ENCODE results near the gene OBSL1. TPM values are rescaled to one million over a fixed set of nuclear protein-coding genes. Genes with fewer than 3 reads are reported as not detected.

The OBSL1 gene
- total RNA-seq, 2 donors from 2014 or later, result 88.7 to 151 TPM

- ATAC-seq (ENCODE audit: insufficient number of reproducible peaks, low FRiP score, low read depth) (no peak), DNase-seq (ENCODE audit: low spot score) (no peak)
- Histone ChIP-seq H3K4me1 (ENCODE audit: control insufficient read depth in 1 of 2, low read depth in 2 of 2) (no peaks in the 10 kb centered on the region), H3K9me3 (no peaks in the 10 kb centered on the region), H3K4me3 (no peak overlapping the region), H3K27ac (no peak overlapping the region), H3K36me3 (peaks cover 31% of the 10 kb centered on the region), H3K27me3 (replicated peaks; ENCODE audit: insufficient read depth) (no peaks in the 10 kb centered on the region)
- TF ChIP-seq CTCF (IDR thresholded peaks at IDR 0.05), result no peak
Measured at GRCh38 chr2:219563271-219563928, 7.9 kb downstream of the OBSL1 start.

- Histone ChIP-seq H3K9me3 (no peaks in the 10 kb centered on the region), H3K27me3 (replicated peaks; ENCODE audit: insufficient read depth) (no peaks in the 10 kb centered on the region), H3K36me3 (peaks cover 31% of the 10 kb centered on the region), H3K4me1 (ENCODE audit: control insufficient read depth in 1 of 2, low read depth in 2 of 2) (no peaks in the 10 kb centered on the region), H3K4me3 (no peak overlapping the region), H3K27ac (no peak overlapping the region)
- DNase-seq (ENCODE audit: low spot score) (no peak), ATAC-seq (ENCODE audit: insufficient number of reproducible peaks, low FRiP score, low read depth) (no peak)
- no peak for TF ChIP-seq CTCF (IDR thresholded peaks at IDR 0.05)
Measured at GRCh38 chr2:219562049-219563020, 9.0 kb downstream of the OBSL1 start.

GRCh38 chr2:219561179-219562048 lies 9.9 kb downstream of the OBSL1 start:
- no peak overlapping the region for H3K27ac ChIP-seq
- H3K9me3 ChIP-seq, result no peaks in the 10 kb centered on the region
- DNase-seq (ENCODE audit: low spot score) (no peak), ATAC-seq (ENCODE audit: insufficient number of reproducible peaks, low FRiP score, low read depth) (no peak)
- no peak for TF ChIP-seq CTCF (IDR thresholded peaks at IDR 0.05)
- H3K27me3 ChIP-seq (replicated peaks; ENCODE audit: insufficient read depth), result no peaks in the 10 kb centered on the region
- H3K36me3 ChIP-seq, result peaks cover 31% of the 10 kb centered on the region
- no peaks in the 10 kb centered on the region for H3K4me1 ChIP-seq (ENCODE audit: control insufficient read depth in 1 of 2, low read depth in 2 of 2)
- H3K4me3 ChIP-seq, result no peak overlapping the region

- H3K27ac ChIP-seq, result no peak overlapping the region
- H3K4me1 ChIP-seq (ENCODE audit: control insufficient read depth in 1 of 2, low read depth in 2 of 2), result no peaks in the 10 kb centered on the region
- no peak for TF ChIP-seq CTCF (IDR thresholded peaks at IDR 0.05)
- no peaks in the 10 kb centered on the region for H3K27me3 ChIP-seq (replicated peaks; ENCODE audit: insufficient read depth)
- no peak for ATAC-seq (ENCODE audit: insufficient number of reproducible peaks, low FRiP score, low read depth)
- H3K4me3 ChIP-seq, result no peak overlapping the region
- peaks cover 29% of the 10 kb centered on the region for H3K36me3 ChIP-seq
- no peaks in the 10 kb centered on the region for H3K9me3 ChIP-seq
- no peak for DNase-seq (ENCODE audit: low spot score)
Measured at GRCh38 chr2:219560893-219561178, 10.5 kb downstream of the OBSL1 start.
